ENCODE results near the gene CDK6.

GRCh38 chr7:92621026-92621540 is 215.3 kb downstream of the CDK6 start:
- TF ChIP-seq POLR2A (IDR thresholded peaks at IDR 0.05) (no peak), CTCF (IDR thresholded peaks at IDR 0.05 in 8 of 11, conservative IDR thresholded peaks at IDR 0.05 in 3 of 11) (peak; percentile 41 to 82 (median 65)), POLR2AphosphoS5 (IDR thresholded peaks at IDR 0.05) (no peak)

Data from spleen (tissue), 7 donors.